Measurements from ENCODE around the gene ZDHHC7.

The ZDHHC7 gene

GRCh38 chr16:84967828-84968227 is 43.5 kb downstream of the ZDHHC7 start:
- H3K27ac ChIP-seq, result no peak overlapping the region
- no peaks in the 10 kb centered on the region for H3K36me3 ChIP-seq (replicated peaks)
- H3K27me3 ChIP-seq (replicated peaks), result no peaks in the 10 kb centered on the region
- TF ChIP-seq, protein P1, sequence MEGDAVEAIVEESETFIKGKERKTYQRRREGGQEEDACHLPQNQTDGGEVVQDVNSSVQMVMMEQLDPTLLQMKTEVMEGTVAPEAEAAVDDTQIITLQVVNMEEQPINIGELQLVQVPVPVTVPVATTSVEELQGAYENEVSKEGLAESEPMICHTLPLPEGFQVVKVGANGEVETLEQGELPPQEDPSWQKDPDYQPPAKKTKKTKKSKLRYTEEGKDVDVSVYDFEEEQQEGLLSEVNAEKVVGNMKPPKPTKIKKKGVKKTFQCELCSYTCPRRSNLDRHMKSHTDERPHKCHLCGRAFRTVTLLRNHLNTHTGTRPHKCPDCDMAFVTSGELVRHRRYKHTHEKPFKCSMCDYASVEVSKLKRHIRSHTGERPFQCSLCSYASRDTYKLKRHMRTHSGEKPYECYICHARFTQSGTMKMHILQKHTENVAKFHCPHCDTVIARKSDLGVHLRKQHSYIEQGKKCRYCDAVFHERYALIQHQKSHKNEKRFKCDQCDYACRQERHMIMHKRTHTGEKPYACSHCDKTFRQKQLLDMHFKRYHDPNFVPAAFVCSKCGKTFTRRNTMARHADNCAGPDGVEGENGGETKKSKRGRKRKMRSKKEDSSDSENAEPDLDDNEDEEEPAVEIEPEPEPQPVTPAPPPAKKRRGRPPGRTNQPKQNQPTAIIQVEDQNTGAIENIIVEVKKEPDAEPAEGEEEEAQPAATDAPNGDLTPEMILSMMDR (IDR thresholded peaks at IDR 0.05; ENCODE audit: low read depth, low read length, missing control alignments), result no peak
- no peak for DNase-seq
- in situ Hi-C loops (cut with HindIII; ENCODE audit: low pct_ligation_motif_present, low sequenced_read_pairs), result no loop called here
- H3K4me3 ChIP-seq (ENCODE audit: low read depth, low read length), result no peak overlapping the region

- no peak overlapping the region for H3K27ac ChIP-seq
- H3K4me3 ChIP-seq (ENCODE audit: low read depth, low read length), result no peak overlapping the region
- in situ Hi-C loops (cut with HindIII; ENCODE audit: low pct_ligation_motif_present, low sequenced_read_pairs), result no loop called here
- H3K36me3 ChIP-seq (replicated peaks), result no peaks in the 10 kb centered on the region
- no peak for DNase-seq
- no peaks in the 10 kb centered on the region for H3K27me3 ChIP-seq (replicated peaks)
- TF ChIP-seq, protein P1 (IDR thresholded peaks at IDR 0.05; ENCODE audit: low read depth, low read length, missing control alignments), result no peak
Observed at GRCh38 chr16:84965428-84966415, 45.6 kb downstream of the ZDHHC7 start.

DNA sequence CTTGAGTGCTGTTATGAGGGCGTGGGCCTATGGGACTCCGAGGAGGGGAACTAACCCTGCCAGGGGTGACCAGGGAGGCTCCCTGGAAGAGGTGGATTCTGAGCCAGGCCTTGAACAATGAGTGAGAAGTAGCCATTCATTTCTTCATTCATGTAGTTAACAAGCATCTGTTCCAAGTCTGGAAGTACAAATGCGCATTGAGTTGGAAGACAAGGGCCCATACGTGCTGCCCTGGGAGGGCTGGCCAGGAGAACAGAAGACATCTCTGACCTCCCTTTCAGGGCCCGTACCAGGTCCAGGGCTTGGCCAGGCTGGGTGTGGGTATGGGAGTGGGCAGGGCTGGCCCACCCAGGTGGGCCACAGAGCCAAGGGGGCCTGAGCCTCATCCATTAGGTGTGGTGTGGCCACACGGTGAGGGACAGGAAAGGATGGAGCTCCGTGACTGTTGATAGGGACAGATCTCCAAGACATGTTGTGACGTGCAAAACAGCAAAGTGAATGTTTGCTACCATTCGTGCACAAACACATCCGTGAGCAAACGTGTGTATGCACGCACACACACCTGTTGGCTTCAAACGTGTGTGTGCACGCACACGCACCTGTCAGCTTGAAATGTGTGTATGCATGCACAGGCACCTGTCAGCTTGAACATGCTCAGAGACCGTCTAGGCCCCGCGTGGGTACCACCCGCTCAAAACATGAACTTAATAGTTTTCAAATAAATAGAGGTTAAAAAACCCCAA is 46.8 kb downstream of the ZDHHC7 start:
- no peaks in the 10 kb centered on the region for H3K27me3 ChIP-seq (replicated peaks)
- no peaks in the 10 kb centered on the region for H3K36me3 ChIP-seq (replicated peaks)
- no peak overlapping the region for H3K4me3 ChIP-seq (ENCODE audit: low read depth, low read length)
- TF ChIP-seq, protein P1 (IDR thresholded peaks at IDR 0.05; ENCODE audit: low read depth, low read length, missing control alignments), result no peak
- no peak overlapping the region for H3K27ac ChIP-seq
- no peak for DNase-seq
- in situ Hi-C loops (cut with HindIII; ENCODE audit: low pct_ligation_motif_present, low sequenced_read_pairs), result no loop called here

DNA sequence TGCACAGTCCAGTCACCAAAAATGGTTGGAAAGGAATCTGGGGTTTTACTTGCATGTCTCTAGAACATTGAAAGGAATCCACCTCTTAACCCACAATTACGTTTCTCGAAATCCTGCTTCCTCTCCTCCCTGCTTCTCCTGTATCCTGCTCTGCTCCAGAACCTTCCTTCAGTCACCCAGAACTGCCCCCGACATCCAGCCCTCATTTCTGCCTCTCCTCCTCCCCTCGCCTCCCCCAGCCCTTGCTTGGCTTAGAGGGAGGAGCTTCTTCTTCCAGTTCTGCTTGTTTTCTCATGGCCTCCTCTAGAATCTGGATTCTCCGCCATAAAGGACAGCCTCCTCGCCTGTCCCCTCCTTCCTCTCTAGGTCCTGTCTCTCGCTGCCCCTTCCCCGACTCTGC is 48.3 kb downstream of the ZDHHC7 start:
- Histone ChIP-seq H3K27ac (no peak overlapping the region), H3K36me3 (replicated peaks) (no peaks in the 10 kb centered on the region), H3K27me3 (replicated peaks) (no peaks in the 10 kb centered on the region), H3K4me3 (ENCODE audit: low read depth, low read length) (no peak overlapping the region)
- DNase-seq, result no peak
- TF ChIP-seq, protein P1 (IDR thresholded peaks at IDR 0.05; ENCODE audit: low read depth, low read length, missing control alignments), result no peak
- in situ Hi-C loops (cut with HindIII; ENCODE audit: low pct_ligation_motif_present, low sequenced_read_pairs), result no loop called here

DNA sequence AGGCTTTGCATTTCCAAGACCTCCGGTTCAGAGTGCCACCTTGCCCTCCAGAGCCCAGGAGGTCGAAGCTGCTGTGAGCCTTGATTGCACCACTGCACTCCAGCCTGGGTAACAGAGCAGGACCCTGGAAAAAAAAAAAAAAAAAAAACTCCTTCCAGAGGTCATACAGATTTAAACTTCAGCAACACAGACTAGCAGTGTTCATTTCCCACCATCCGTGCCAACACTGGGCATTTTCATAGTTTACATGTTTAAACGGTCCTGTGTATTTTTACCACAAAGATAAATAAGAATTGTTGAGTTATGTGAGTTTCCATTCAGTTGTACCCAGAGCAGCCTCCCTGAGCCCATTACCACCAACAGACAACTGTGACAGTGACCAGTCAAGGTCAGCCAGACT is 50.4 kb downstream of the ZDHHC7 start:
- in situ Hi-C loops (cut with HindIII; ENCODE audit: low pct_ligation_motif_present, low sequenced_read_pairs), result no loop called here
- Histone ChIP-seq H3K27me3 (replicated peaks) (no peaks in the 10 kb centered on the region), H3K4me3 (ENCODE audit: low read depth, low read length) (no peak overlapping the region), H3K36me3 (replicated peaks) (no peaks in the 10 kb centered on the region), H3K27ac (no peak overlapping the region)
- TF ChIP-seq, protein P1 (IDR thresholded peaks at IDR 0.05; ENCODE audit: low read depth, low read length, missing control alignments), result no peak
- DNase-seq, result no peak

All from brain microvascular endothelial cell (primary cell).